ENCODE data around the gene KPNA6. TPM values are rescaled to one million over a fixed set of nuclear protein-coding genes. Genes with fewer than 3 reads are reported as not detected.
"Not testable (repeated sequence)": the region's sequence is repeated elsewhere in the genome, so short reads cannot be mapped to it uniquely, and the experiment has no call there.

The KPNA6 gene
- polyA plus RNA-seq (2013, experiment 1 of 2; ENCODE audit: insufficient read length) = 33.7 TPM
- polyA plus RNA-seq (2013, experiment 2 of 2; ENCODE audit: insufficient read length) = 35.3 TPM

- DNase-seq = peak; percentile 97
These were observed at the start of gene KPNA6 for GRCh38 chr1:32107742-32108661. TSS of gene KPNA6 (plus strand) at chr1:32108056. CDS start at chr1:32108131, 75 bp downstream.

- no peak for DNase-seq
These were observed 46.9 kb upstream of the KPNA6 start for GRCh38 chr1:32060914-32061313.

GRCh38 chr1:32062867-32063230 is 45.0 kb upstream of the KPNA6 start:
- DNase-seq = peak; percentile 50

GRCh38 chr1:32063261-32063681 is 44.6 kb upstream of the KPNA6 start:
- DNase-seq = peak; percentile 82

- DNase-seq = not testable (repeated sequence)
These were observed 42.0 kb upstream of the KPNA6 start for GRCh38 chr1:32065613-32066488.

GRCh38 chr1:32066489-32066873 is 41.4 kb upstream of the KPNA6 start:
- peak; percentile 91 for DNase-seq

- peak; percentile 77 for DNase-seq
These were observed 38.8 kb upstream of the KPNA6 start for GRCh38 chr1:32068957-32069588.

- peak; percentile 73 for DNase-seq
These were observed 35.9 kb upstream of the KPNA6 start for GRCh38 chr1:32071758-32072621.

GRCh38 chr1:32072622-32073298 is 35.1 kb upstream of the KPNA6 start, which contains the start of gene TMEM39B:
TSS of gene TMEM39B (plus strand) at chr1:32072939. CDS start at chr1:32073048, 109 bp downstream.
- DNase-seq = peak; percentile 97

- no peak for DNase-seq
These were observed 34.3 kb upstream of the KPNA6 start for GRCh38 chr1:32073299-32074229.

GRCh38 chr1:32074841-32075240 is 33.0 kb upstream of the KPNA6 start:
- no peak for DNase-seq

- DNase-seq = no peak
These were observed 30.4 kb upstream of the KPNA6 start for GRCh38 chr1:32077451-32077850.

- DNase-seq = no peak
These were observed 25.8 kb upstream of the KPNA6 start for GRCh38 chr1:32082022-32082421.

GRCh38 chr1:32086381-32086780 is 21.5 kb upstream of the KPNA6 start:
- DNase-seq = not testable (repeated sequence)

- no peak for DNase-seq
These were observed 16.7 kb upstream of the KPNA6 start for GRCh38 chr1:32091176-32091575.

- DNase-seq = no peak
These were observed 16.3 kb upstream of the KPNA6 start for GRCh38 chr1:32091591-32091990.

- DNase-seq = no peak
These were observed 12.9 kb upstream of the KPNA6 start for GRCh38 chr1:32094746-32095521.

GRCh38 chr1:32099426-32099825 is 8.4 kb upstream of the KPNA6 start:
- DNase-seq = no peak

GRCh38 chr1:32100359-32100758 is 7.5 kb upstream of the KPNA6 start:
- peak; percentile 29 for DNase-seq
